Prostate gland (tissue), 2 donors: Measurements from ENCODE around the gene IQGAP1.

Experiments used
- CTCF ChIP-seq, 4 experiments: fragments of 200-600 bp in 2 of 4; fragments of 450-650 bp in 2 of 4; sonication (generic) in 2 of 4; IDR thresholded peaks; 1 replicate in 3 of 4; 2 replicates in 1 of 4; pipeline ENCODE4 v1.5.1; 2016 to 2019; ENCODE audit warnings: antibody characterized with exemption in 4 of 4, mild to moderate bottlenecking in 2 of 4, moderate library complexity in 2 of 4
- POLR2A ChIP-seq: fragments of 450-650 bp; IDR thresholded peaks from one replicate; pipeline ENCODE4 v1.6.1; 2016; ENCODE audit warnings: antibody characterized with exemption, mild to moderate bottlenecking
- POLR2AphosphoS5 ChIP-seq: sonication (generic); formaldehyde crosslinking; IDR thresholded peaks from one replicate; pipeline ENCODE4 v1.6.1; 2017; ENCODE audit warnings: antibody characterized with exemption

GRCh38 chr15:90432253-90432652 lies 44.2 kb downstream of the IQGAP1 start:
- no peak for TF ChIP-seq CTCF (IDR thresholded peaks at IDR 0.05)
- no peak for TF ChIP-seq POLR2A
- no peak for TF ChIP-seq POLR2AphosphoS5
